NCI-H345 (cell line): ENCODE results near the gene TNFSF9.
"Not testable (repeated sequence)": the region's sequence is repeated elsewhere in the genome, so short reads cannot be mapped to it uniquely, and the experiment has no call there.

ENCODE experiments used
- DNase-seq: peaks from one replicate; lab custom pipeline; 2025; lab: John Stamatoyannopoulos, UW

The TNFSF9 gene

GRCh38 chr19:6572217-6572616, 41.4 kb downstream of the TNFSF9 start:
- DNase-seq, result no peak

GRCh38 chr19:6573350-6573749, 42.5 kb downstream of the TNFSF9 start:
- no peak for DNase-seq

GRCh38 chr19:6576869-6577475, 46.1 kb downstream of the TNFSF9 start:
- no peak for DNase-seq

GRCh38 chr19:6577476-6578125, 46.8 kb downstream of the TNFSF9 start:
- DNase-seq, result no peak

- no peak for DNase-seq
These were observed 48.8 kb downstream of the TNFSF9 start for GRCh38 chr19:6579450-6580178.

- DNase-seq, result no peak
These were observed 49.5 kb downstream of the TNFSF9 start for GRCh38 chr19:6580313-6580712.

- not testable (repeated sequence) for DNase-seq
These were observed 52.0 kb downstream of the TNFSF9 start for GRCh38 chr19:6582515-6583484.
